M059J (cell line): Measurements from ENCODE around the gene FMNL2. TPM values are rescaled to one million over a fixed set of nuclear protein-coding genes. Genes with fewer than 3 reads are reported as not detected.
A peak's percentile ranks its signal among the peaks of the same experiment; 100 is the strongest.

Experiments
- DNase-seq: peaks from one replicate; pipeline ENCODE4 v3.0.0-alpha.2; 2012; ENCODE audit warnings: low read depth
- total RNA-seq: library from RNA; depleted of rRNA; stranded (reverse); fragments of >200 nt; shearing (Covaris generic); gene quantifications from 2 replicates; pipeline ENCODE4 v1.2.3, GENCODE V29; 2014

Gene FMNL2
- total RNA-seq, 1 experiment from 2014 or later, result 13.2 TPM

GRCh38 chr2:152425765-152426727, 91.1 kb downstream of the FMNL2 start:
- DNase-seq, result no peak

GRCh38 chr2:152426801-152427200, 91.8 kb downstream of the FMNL2 start:
- DNase-seq, result no peak

- DNase-seq, result no peak
These were observed 92.9 kb downstream of the FMNL2 start for GRCh38 chr2:152427902-152428301.

GRCh38 chr2:152428800-152429582, 94.0 kb downstream of the FMNL2 start:
- DNase-seq, result no peak

- DNase-seq, result no peak
These were observed 95.9 kb downstream of the FMNL2 start for GRCh38 chr2:152430876-152431275.

GRCh38 chr2:152431370-152432098, 96.6 kb downstream of the FMNL2 start:
- no peak for DNase-seq

- peak; percentile 30 for DNase-seq
These were observed 97.3 kb downstream of the FMNL2 start for GRCh38 chr2:152432206-152432653.

- DNase-seq, result no peak
These were observed 97.8 kb downstream of the FMNL2 start for GRCh38 chr2:152432765-152433164.

- DNase-seq, result no peak
These were observed 98.3 kb downstream of the FMNL2 start for GRCh38 chr2:152433289-152433688.

GRCh38 chr2:152433791-152434190, 98.8 kb downstream of the FMNL2 start:
- no peak for DNase-seq

GRCh38 chr2:152434395-152435182, 99.6 kb downstream of the FMNL2 start:
- no peak for DNase-seq

GRCh38 chr2:152436148-152436547, 101.2 kb downstream of the FMNL2 start:
- DNase-seq, result no peak

GRCh38 chr2:152437276-152438108, 102.5 kb downstream of the FMNL2 start:
- DNase-seq, result no peak

- DNase-seq, result no peak
These were observed 105.1 kb downstream of the FMNL2 start for GRCh38 chr2:152440049-152440448.

- no peak for DNase-seq
These were observed 105.5 kb downstream of the FMNL2 start for GRCh38 chr2:152440460-152440859.

- DNase-seq, result no peak
These were observed 107.0 kb downstream of the FMNL2 start for GRCh38 chr2:152441961-152442360.

GRCh38 chr2:152443771-152444170, 108.8 kb downstream of the FMNL2 start:
- DNase-seq, result peak; percentile 28

GRCh38 chr2:152444448-152444847, 109.5 kb downstream of the FMNL2 start:
- no peak for DNase-seq

GRCh38 chr2:152445375-152445774, 110.4 kb downstream of the FMNL2 start:
- no peak for DNase-seq

- peak; percentile 92 for DNase-seq
These were observed 110.8 kb downstream of the FMNL2 start for GRCh38 chr2:152445791-152446201.
